Neural progenitor cell (in vitro differentiated cells): ENCODE results near the gene KDM8. TPM values are rescaled to one million over a fixed set of nuclear protein-coding genes. Genes with fewer than 3 reads are reported as not detected.

ENCODE experiments used
- DNase-seq: peaks from one replicate; pipeline ENCODE4 v3.0.0-alpha.2; 2016; ENCODE audit warnings: low spot score
- H2AFZ ChIP-seq: fragments of 200-600 bp; sonication (generic); replicated peaks from 2 replicates; pipeline ENCODE4 v1.6.1; 2016; ENCODE audit warnings: antibody characterized with exemption
- H3F3A ChIP-seq: fragments of 200-600 bp; sonication (generic); 2 replicates; pipeline ENCODE4 v1.6.1; 2016; ENCODE audit warnings: antibody characterized with exemption, low read depth
- H3K27ac ChIP-seq: fragments of 200-600 bp; sonication (generic); 2 replicates; pipeline ENCODE4 v1.5.1; 2016; ENCODE audit warnings: mild to moderate bottlenecking
- H3K27me3 ChIP-seq: fragments of 200-600 bp; sonication (generic); 2 replicates; pipeline ENCODE4 v1.6.1; 2016; ENCODE audit warnings: mild to moderate bottlenecking, moderate library complexity
- H3K36me3 ChIP-seq: fragments of 200-600 bp; sonication (generic); 2 replicates; pipeline ENCODE4 v1.5.1; 2016
- H3K4me1 ChIP-seq: fragments of 200-600 bp; sonication (generic); 2 replicates; pipeline ENCODE4 v1.6.1; 2016; ENCODE audit warnings: mixed run types
- H3K4me2 ChIP-seq: fragments of 200-600 bp; sonication (generic); 2 replicates; pipeline ENCODE4 v1.6.1; 2016
- H3K4me3 ChIP-seq: fragments of 200-600 bp; sonication (generic); 2 replicates; pipeline ENCODE4 v1.5.1; 2016
- H3K79me2 ChIP-seq: fragments of 200-600 bp; sonication (generic); 2 replicates; pipeline ENCODE4 v1.6.1; 2016; ENCODE audit warnings: low read depth
- H3K9ac ChIP-seq: fragments of 200-600 bp; sonication (generic); 2 replicates; pipeline ENCODE4 v1.6.1; 2016
- H3K9me3 ChIP-seq: fragments of 200-600 bp; sonication (generic); 2 replicates; pipeline ENCODE4 v1.5.1; 2016; ENCODE audit warnings: low read depth
- H4K20me1 ChIP-seq: fragments of 200-600 bp; sonication (generic); 2 replicates; pipeline ENCODE4 v1.6.1; 2016; ENCODE audit warnings: low read depth
- H3K27ac Mint-ChIP-seq: 3 replicates; pipeline ENCODE4 v1.8.0; 2021; ENCODE audit warnings: mixed read lengths
- H3K27me3 Mint-ChIP-seq: 2 replicates; pipeline ENCODE4 v1.8.0; 2022; ENCODE audit warnings: low read depth, mild to moderate bottlenecking, inconsistent platforms, moderate library complexity, mixed read lengths; ENCODE audit not compliant: insufficient read depth
- H3K36me3 Mint-ChIP-seq: 3 replicates; pipeline ENCODE4 v1.8.0; 2021; ENCODE audit warnings: mixed read lengths
- H3K4me1 Mint-ChIP-seq: 3 replicates; pipeline ENCODE4 v1.8.0; 2021; ENCODE audit warnings: mixed read lengths
- H3K4me3 Mint-ChIP-seq: 3 replicates; pipeline ENCODE4 v1.8.0; 2021; ENCODE audit warnings: mild to moderate bottlenecking, moderate library complexity, mixed read lengths
- H3K9me3 Mint-ChIP-seq: 3 replicates; pipeline ENCODE4 v1.8.0; 2020; ENCODE audit warnings: mixed read lengths
- CTCF ChIP-seq: fragments of 200-600 bp; sonication (generic); IDR thresholded peaks from 2 replicates; pipeline ENCODE4 v1.5.1; 2017; ENCODE audit warnings: antibody characterized with exemption, mild to moderate bottlenecking
- EZH2 ChIP-seq: fragments of 200-600 bp; sonication (generic); IDR thresholded peaks from 2 replicates; pipeline ENCODE4 v1.6.1; 2017; ENCODE audit warnings: antibody characterized with exemption, mild to moderate bottlenecking, moderate library complexity
- EZH2phosphoT487 ChIP-seq: fragments of 200-600 bp; sonication (generic); IDR thresholded peaks from 2 replicates; pipeline ENCODE4 v1.6.1; 2017; ENCODE audit warnings: antibody characterized with exemption
- total RNA-seq: library from RNA; depleted of rRNA; stranded (reverse); fragments of >200 nt; gene quantifications from 2 replicates; pipeline ENCODE4 v1.2.3, GENCODE V29; 2015; ENCODE audit warnings: low replicate concordance

Gene KDM8
- total RNA-seq, 1 donor from 2014 or later = 6.5 TPM

GRCh38 chr16:27174007-27174406 is 29.3 kb upstream of the KDM8 start:
- no peak overlapping the region for H3K27ac Mint-ChIP-seq
- H3K9ac ChIP-seq = no peak overlapping the region
- peaks cover 2% of the 10 kb centered on the region for H3K9me3 Mint-ChIP-seq
- TF ChIP-seq CTCF = no peak
- TF ChIP-seq EZH2phosphoT487 = no peak
- no peak for TF ChIP-seq EZH2
- H3K4me3 Mint-ChIP-seq = no peak overlapping the region
- H2AFZ ChIP-seq = no peak overlapping the region
- no peaks in the 10 kb centered on the region for H3F3A ChIP-seq
- no peaks in the 10 kb centered on the region for H3K9me3 ChIP-seq
- H3K27ac ChIP-seq = no peak overlapping the region
- H3K27me3 Mint-ChIP-seq = peaks cover 2% of the 10 kb centered on the region
- H3K36me3 Mint-ChIP-seq = peaks cover 2% of the 10 kb centered on the region
- H3K4me1 Mint-ChIP-seq = peaks cover 5% of the 10 kb centered on the region
- no peaks in the 10 kb centered on the region for H4K20me1 ChIP-seq
- no peaks in the 10 kb centered on the region for H3K79me2 ChIP-seq
- DNase-seq = no peak
- no peak overlapping the region for H3K4me2 ChIP-seq
- no peaks in the 10 kb centered on the region for H3K4me1 ChIP-seq
- no peaks in the 10 kb centered on the region for H3K27me3 ChIP-seq
- H3K4me3 ChIP-seq = no peak overlapping the region
- no peaks in the 10 kb centered on the region for H3K36me3 ChIP-seq

- Histone ChIP-seq H3K27ac (no peak overlapping the region), H3K36me3 (no peaks in the 10 kb centered on the region), H3K9ac (no peak overlapping the region), H3F3A (no peaks in the 10 kb centered on the region), H3K4me1 (no peaks in the 10 kb centered on the region), H3K79me2 (no peaks in the 10 kb centered on the region), H4K20me1 (no peaks in the 10 kb centered on the region), H3K4me2 (no peak overlapping the region), H3K27me3 (no peaks in the 10 kb centered on the region), H2AFZ (no peak overlapping the region), H3K4me3 (no peak overlapping the region), H3K9me3 (no peaks in the 10 kb centered on the region)
- Mint-ChIP-seq H3K27ac (no peak overlapping the region), H3K4me3 (no peak overlapping the region), H3K36me3 (peaks cover 2% of the 10 kb centered on the region), H3K9me3 (peaks cover 2% of the 10 kb centered on the region), H3K27me3 (peaks cover 2% of the 10 kb centered on the region), H3K4me1 (peaks cover 4% of the 10 kb centered on the region)
- no peak for TF ChIP-seq CTCF
- TF ChIP-seq EZH2phosphoT487 = no peak
- DNase-seq = no peak
Measured at GRCh38 chr16:27174798-27175197, 28.5 kb upstream of the KDM8 start.

GRCh38 chr16:27175888-27176287 is 27.4 kb upstream of the KDM8 start:
- no peaks in the 10 kb centered on the region for H3K27me3 ChIP-seq
- H3K4me3 ChIP-seq = no peak overlapping the region
- H3K9ac ChIP-seq = no peak overlapping the region
- H3K4me2 ChIP-seq = no peak overlapping the region
- Mint-ChIP-seq H3K36me3 (peaks cover 2% of the 10 kb centered on the region), H3K9me3 (peaks cover 2% of the 10 kb centered on the region), H3K27ac (no peak overlapping the region), H3K27me3 (peaks cover 4% of the 10 kb centered on the region), H3K4me1 (peaks cover 4% of the 10 kb centered on the region), H3K4me3 (no peak overlapping the region)
- no peak overlapping the region for H2AFZ ChIP-seq
- H3K27ac ChIP-seq = no peak overlapping the region
- no peak for DNase-seq
- no peak for TF ChIP-seq CTCF
- no peak for TF ChIP-seq EZH2
- no peak for TF ChIP-seq EZH2phosphoT487
- no peaks in the 10 kb centered on the region for H3F3A ChIP-seq
- no peaks in the 10 kb centered on the region for H3K9me3 ChIP-seq
- H3K4me1 ChIP-seq = no peaks in the 10 kb centered on the region
- H4K20me1 ChIP-seq = no peaks in the 10 kb centered on the region
- no peaks in the 10 kb centered on the region for H3K79me2 ChIP-seq
- no peaks in the 10 kb centered on the region for H3K36me3 ChIP-seq
